ENCODE results near the gene DSCAM. TPM values are rescaled to one million over a fixed set of nuclear protein-coding genes. Genes with fewer than 3 reads are reported as not detected.
"Not testable (repeated sequence)": the region's sequence is repeated elsewhere in the genome, so short reads cannot be mapped to it uniquely, and the experiment has no call there.

DSCAM gene
- total RNA-seq, 1 donor from 2014 or later, result 4.4 TPM

- DNase-seq, result no peak
- Mint-ChIP-seq H3K4me3 (ENCODE audit: unreplicated experiment) (no peak overlapping the region), H3K27ac (ENCODE audit: unreplicated experiment) (no peak overlapping the region), H3K9me3 (ENCODE audit: unreplicated experiment) (no peaks in the 10 kb centered on the region), H3K27me3 (ENCODE audit: unreplicated experiment) (peaks cover 2% of the 10 kb centered on the region), H3K4me1 (ENCODE audit: low read depth, unreplicated experiment) (no peaks in the 10 kb centered on the region), H3K36me3 (ENCODE audit: unreplicated experiment) (peaks cover 13% of the 10 kb centered on the region)
- TF ChIP-seq CTCF (IDR thresholded peaks at IDR 0.05; ENCODE audit: partially characterized antibody, unreplicated experiment), result no peak
These were observed 659.7 kb downstream of the DSCAM start for GRCh38 chr21:40187244-40187643.

- no peak overlapping the region for H3K4me3 Mint-ChIP-seq (ENCODE audit: unreplicated experiment)
- H3K27me3 Mint-ChIP-seq (ENCODE audit: unreplicated experiment), result peaks cover 3% of the 10 kb centered on the region
- H3K27ac Mint-ChIP-seq (ENCODE audit: unreplicated experiment), result no peak overlapping the region
- peaks cover 21% of the 10 kb centered on the region for H3K36me3 Mint-ChIP-seq (ENCODE audit: unreplicated experiment)
- TF ChIP-seq CTCF (IDR thresholded peaks at IDR 0.05; ENCODE audit: partially characterized antibody, unreplicated experiment), result no peak
- DNase-seq, result no peak
- peaks cover 4% of the 10 kb centered on the region for H3K9me3 Mint-ChIP-seq (ENCODE audit: unreplicated experiment)
- H3K4me1 Mint-ChIP-seq (ENCODE audit: low read depth, unreplicated experiment), result no peaks in the 10 kb centered on the region
These were observed 660.9 kb downstream of the DSCAM start for GRCh38 chr21:40186045-40186444.

DNA sequence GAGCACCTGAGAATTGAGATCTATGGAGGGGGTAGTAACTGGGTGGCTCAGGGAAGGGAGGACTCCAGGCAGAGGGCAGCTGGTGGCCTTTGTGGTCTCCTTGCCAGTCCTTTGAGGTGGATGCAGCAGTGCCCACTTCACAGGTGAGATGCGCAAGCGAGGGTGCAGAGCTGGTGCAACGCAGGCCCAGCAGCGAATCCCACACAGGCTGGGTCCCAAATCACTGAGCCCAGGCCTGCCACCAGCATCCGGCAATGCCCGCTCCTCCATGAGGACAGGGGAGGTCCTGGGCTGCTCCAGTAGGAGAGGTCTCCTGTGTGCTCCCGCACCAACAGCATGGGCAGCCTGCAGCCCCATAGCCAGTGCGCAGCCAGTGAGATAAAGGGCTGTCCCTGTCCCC, 661.8 kb downstream of the DSCAM start:
- Mint-ChIP-seq H3K4me3 (ENCODE audit: unreplicated experiment) (no peak overlapping the region), H3K27ac (ENCODE audit: unreplicated experiment) (no peak overlapping the region), H3K27me3 (ENCODE audit: unreplicated experiment) (peaks cover 6% of the 10 kb centered on the region), H3K4me1 (ENCODE audit: low read depth, unreplicated experiment) (no peaks in the 10 kb centered on the region), H3K9me3 (ENCODE audit: unreplicated experiment) (peaks cover 6% of the 10 kb centered on the region), H3K36me3 (ENCODE audit: unreplicated experiment) (peaks cover 16% of the 10 kb centered on the region)
- TF ChIP-seq CTCF (IDR thresholded peaks at IDR 0.05; ENCODE audit: partially characterized antibody, unreplicated experiment), result no peak
- no peak for DNase-seq

GRCh38 chr21:40182491-40182890, 664.5 kb downstream of the DSCAM start:
- H3K27ac Mint-ChIP-seq (ENCODE audit: unreplicated experiment); H3K9me3 Mint-ChIP-seq (ENCODE audit: unreplicated experiment); H3K27me3 Mint-ChIP-seq (ENCODE audit: unreplicated experiment); H3K36me3 Mint-ChIP-seq (ENCODE audit: unreplicated experiment); H3K4me3 Mint-ChIP-seq (ENCODE audit: unreplicated experiment); H3K4me1 Mint-ChIP-seq (ENCODE audit: low read depth, unreplicated experiment): not testable (repeated sequence)
- DNase-seq, result peak; percentile 38

GRCh38 chr21:40179166-40179565, 667.8 kb downstream of the DSCAM start:
- H3K4me3 Mint-ChIP-seq (ENCODE audit: unreplicated experiment), result no peak overlapping the region
- no peak for DNase-seq
- peaks cover 9% of the 10 kb centered on the region for H3K9me3 Mint-ChIP-seq (ENCODE audit: unreplicated experiment)
- no peak overlapping the region for H3K27ac Mint-ChIP-seq (ENCODE audit: unreplicated experiment)
- peaks cover 4% of the 10 kb centered on the region for H3K27me3 Mint-ChIP-seq (ENCODE audit: unreplicated experiment)
- H3K4me1 Mint-ChIP-seq (ENCODE audit: low read depth, unreplicated experiment), result peaks cover 9% of the 10 kb centered on the region
- peaks cover 8% of the 10 kb centered on the region for H3K36me3 Mint-ChIP-seq (ENCODE audit: unreplicated experiment)
- TF ChIP-seq CTCF (IDR thresholded peaks at IDR 0.05; ENCODE audit: partially characterized antibody, unreplicated experiment), result no peak

GRCh38 chr21:40178726-40179125, 668.2 kb downstream of the DSCAM start:
- TF ChIP-seq CTCF (IDR thresholded peaks at IDR 0.05; ENCODE audit: partially characterized antibody, unreplicated experiment), result no peak
- no peak overlapping the region for H3K4me3 Mint-ChIP-seq (ENCODE audit: unreplicated experiment)

More at GRCh38 chr21:40178726-40179125, 668.2 kb downstream of the DSCAM start:
- Mint-ChIP-seq H3K9me3 (ENCODE audit: unreplicated experiment) (peaks cover 9% of the 10 kb centered on the region), H3K36me3 (ENCODE audit: unreplicated experiment) (peaks cover 8% of the 10 kb centered on the region), H3K27me3 (ENCODE audit: unreplicated experiment) (peaks cover 4% of the 10 kb centered on the region), H3K4me1 (ENCODE audit: low read depth, unreplicated experiment) (peaks cover 9% of the 10 kb centered on the region), H3K27ac (ENCODE audit: unreplicated experiment) (no peak overlapping the region)
- no peak for DNase-seq
